ENCODE results near the gene FAM118B. TPM values are rescaled to one million over a fixed set of nuclear protein-coding genes. Genes with fewer than 3 reads are reported as not detected.

The FAM118B gene
- total and polyA plus RNA-seq, 2 of the 8 experiments (the other 6 are each of a cell fraction or from before 2014, with no cell fraction given), result 25.3 to 48.3 TPM

DNA sequence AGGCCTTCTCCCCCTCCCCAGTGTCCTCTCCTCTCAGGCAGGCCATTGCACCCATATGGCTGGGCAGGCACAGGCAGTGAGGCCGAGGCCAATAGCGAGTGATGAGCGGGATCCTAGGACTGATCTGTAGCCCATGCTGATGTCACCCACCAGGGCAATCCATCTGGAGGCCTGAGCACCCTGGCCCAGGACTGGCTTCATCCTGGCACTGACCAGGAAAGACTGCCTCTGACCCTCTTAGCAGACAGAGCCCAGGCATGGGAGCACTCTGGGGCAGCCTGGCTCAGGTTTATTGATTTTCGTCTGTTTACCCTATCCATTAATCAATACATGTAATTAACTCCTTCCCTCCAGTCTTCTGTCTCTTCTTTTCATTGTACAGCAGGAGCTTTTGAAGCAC is 66.2 kb downstream of the FAM118B start:
- no peak overlapping the region for H3K14ac ChIP-seq (ENCODE audit: insufficient read length)
- ChIA-PET POLR2A (ENCODE audit: partially characterized antibody) (interaction anchor here (1.3 to 1.6 kb wide), 3 partner anchors 9 to 90 kb away, joined by 3 to 10 read pairs (median 4); partner anchors contain the start of genes FOXRED1 and SRPRA), CTCF (ENCODE audit: partially characterized antibody) (no interaction called here)
- H3K4ac ChIP-seq (replicated peaks; ENCODE audit: insufficient read length, low read depth, low read length), result no peak overlapping the region
- no peak for DNase-seq (ENCODE audit: low read depth in 1 of 2, low spot score in 2 of 2)
- H3K36me3 ChIP-seq (ENCODE audit: control insufficient read depth in 2 of 4, insufficient read depth in 4 of 4, low read length in 3 of 4), result peaks cover 17 to 46% (median 28%) of the 10 kb centered on the region in 4 experiments; a peak in 7 of 8 replicates
- H2BK12ac ChIP-seq (ENCODE audit: low read depth, low read length), result no peak overlapping the region
- H3K4me2 ChIP-seq (ENCODE audit: insufficient read depth in 1 of 2, low read depth in 2 of 2, low read length in 2 of 2), result no peak overlapping the region
- no peak overlapping the region for H3K18ac ChIP-seq (ENCODE audit: extremely low read depth, low read length)
- H3K56ac ChIP-seq (replicated peaks; ENCODE audit: insufficient read length, low read depth, low read length), result no peak overlapping the region
- H4K5ac ChIP-seq (ENCODE audit: insufficient read length, low read depth, low read length), result no peak overlapping the region
- H4K8ac ChIP-seq (ENCODE audit: extremely low read depth, insufficient read depth, low read length), result no peak overlapping the region; the same call in 1 of the 2 replicates
- H4K91ac ChIP-seq (replicated peaks; ENCODE audit: insufficient read length, low read length), result no peak overlapping the region
- FAIRE-seq, result no peak
- no peak overlapping the region for H2BK15ac ChIP-seq (ENCODE audit: low read length)
- no peaks in the 10 kb centered on the region; a peak in 1 of 4 replicates for H3K9me3 ChIP-seq (ENCODE audit: insufficient read depth in 2 of 2, low read depth in 1 of 2, low read length in 1 of 2)
- peaks cover 4% of the 10 kb centered on the region for H3K79me1 ChIP-seq (ENCODE audit: low read depth, low read length)
- no peak overlapping the region for H2AK5ac ChIP-seq (ENCODE audit: low read depth, low read length)
- 100% methylated on average over 4 of the region's 4 CpGs; no CpG with 5 or more reads in 1 of the 2 experiments for WGBS, 2 experiments (ENCODE audit: extremely low coverage in 1 of 2, insufficient coverage in 1 of 2, insufficient read length in 1 of 2, insufficient replicate concordance in 2 of 2, low coverage in 1 of 2, low lambda C conversion rate in 2 of 2, missing lambda C conversion rate in 1 of 2)
- H3K4me1 ChIP-seq (replicated peaks in 1 of 4; ENCODE audit: control insufficient read depth in 3 of 4, insufficient read depth in 4 of 4, low read length in 3 of 4), result peaks cover 0 to 6% (median 2%) of the 10 kb centered on the region in 4 experiments; a peak in 4 of 7 replicates
- H3K79me2 ChIP-seq (ENCODE audit: control insufficient read depth in 1 of 2, insufficient read depth in 2 of 2, low read length in 2 of 2), result no peaks in the 10 kb centered on the region
- H3K23ac ChIP-seq (ENCODE audit: insufficient read length), result no peak overlapping the region
- H2BK5ac ChIP-seq (ENCODE audit: low read depth, low read length), result 0 out of 2 replicates have a peak overlapping the region, but pooled peaks have one; percentile 5
- no peak overlapping the region for H3K4me3 ChIP-seq (ENCODE audit: extremely low read depth in 1 of 4, insufficient read depth in 2 of 4, low read depth in 3 of 4, low read length in 4 of 4)
- no peak overlapping the region for H3K9ac ChIP-seq (replicated peaks in 1 of 4; ENCODE audit: extremely low read depth in 1 of 4, low read depth in 3 of 4, low read length in 3 of 4)
- H3K27me3 ChIP-seq (replicated peaks in 1 of 4; ENCODE audit: control insufficient read depth in 3 of 4, extremely low read depth in 1 of 4, insufficient read depth in 3 of 4, low read length in 3 of 4), result peaks cover 0 to 5% (median 0%) of the 10 kb centered on the region in 4 experiments; a peak in 3 of 7 replicates
- H4K20me1 ChIP-seq (replicated peaks in 1 of 2; ENCODE audit: control insufficient read depth in 1 of 2, insufficient read depth in 2 of 2, low read length in 2 of 2), result peaks cover 2 to 8% of the 10 kb centered on the region in 2 experiments
- H3K23me2 ChIP-seq (ENCODE audit: low read depth, low read length), result peaks cover 5% of the 10 kb centered on the region; the same call in 1 of the 2 replicates
- no peak overlapping the region for H2AFZ ChIP-seq (ENCODE audit: low read length)
- TF ChIP-seq CHD2 (IDR thresholded peaks at IDR 0.05; ENCODE audit: low read length), result no peak
- TF ChIP-seq TBP (IDR thresholded peaks at IDR 0.05; ENCODE audit: low read depth, low read length), result no peak
- TF ChIP-seq POLR2A (IDR thresholded peaks at IDR 0.05; ENCODE audit: control extremely low read depth in 1 of 2, low read depth in 2 of 2, low read length in 2 of 2), result no peak
- no peak for TF ChIP-seq EZH2 (IDR thresholded peaks at IDR 0.05; ENCODE audit: low read depth, low read length, severe bottlenecking)
- no peak for TF ChIP-seq SP1 (IDR thresholded peaks at IDR 0.05; ENCODE audit: low read depth, low read length)
- TF ChIP-seq BACH1 (IDR thresholded peaks at IDR 0.05; ENCODE audit: low read length), result no peak
- no peak for TF ChIP-seq HDAC2 (IDR thresholded peaks at IDR 0.05; ENCODE audit: borderline replicate concordance in 1 of 2, low read depth in 2 of 2, low read length in 2 of 2)
- no peak for TF ChIP-seq KDM4A (IDR thresholded peaks at IDR 0.05; ENCODE audit: low read depth, low read length, severe bottlenecking)
- TF ChIP-seq MAFK (IDR thresholded peaks at IDR 0.05; ENCODE audit: low read depth, low read length), result no peak
- TF ChIP-seq TAF7 (optimal IDR thresholded peaks at IDR 0.05; ENCODE audit: borderline replicate concordance, low read depth, low read length), result no peak
- no peak for TF ChIP-seq SIRT6 (IDR thresholded peaks at IDR 0.05; ENCODE audit: low read length)
- H2BK120ac ChIP-seq (replicated peaks; ENCODE audit: low read depth, low read length), result no peak overlapping the region
- H3K27ac ChIP-seq (ENCODE audit: low read depth, low read length), result no peak overlapping the region
- H2BK20ac ChIP-seq (ENCODE audit: low read length), result no peak overlapping the region
